Measurements from ENCODE around the gene DEK. TPM values are rescaled to one million over a fixed set of nuclear protein-coding genes. Genes with fewer than 3 reads are reported as not detected.

DEK gene
- total RNA-seq, 2 donors from 2014 or later, result 70.5 to 73.1 TPM

DNA sequence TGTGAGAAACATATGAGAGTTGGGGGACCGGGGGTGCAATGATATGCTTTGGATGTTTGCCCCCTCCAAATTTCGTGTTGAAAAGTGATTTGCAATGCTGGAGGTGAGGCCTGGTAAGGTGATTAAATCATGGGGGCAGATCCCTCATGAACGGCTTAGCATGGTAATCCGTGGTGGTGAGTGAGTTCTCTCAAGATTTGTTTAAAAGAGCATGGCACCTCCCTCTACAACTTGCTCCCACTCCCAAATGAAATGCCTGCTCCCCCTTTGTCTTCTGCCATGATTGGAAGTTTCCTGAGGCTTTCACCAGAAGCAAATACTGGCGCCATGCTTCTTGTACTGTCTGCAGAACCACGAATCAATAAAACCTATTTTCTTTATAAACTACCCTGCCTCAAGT, 2.5 kb downstream of the DEK start:
- Mint-ChIP-seq H3K27ac (peak overlapping the region; percentile 97), H3K4me1 (peaks cover 42% of the 10 kb centered on the region), H3K4me3 (peak overlapping the region; percentile 69), H3K27me3 (no peaks in the 10 kb centered on the region), H3K36me3 (ENCODE audit: low read depth) (peaks cover 2% of the 10 kb centered on the region)
- DNase-seq (no peak), ATAC-seq (no peak)
- no peaks in the 10 kb centered on the region for H3K9me3 ChIP-seq (ENCODE audit: control insufficient read depth, low read length, poor library complexity, severe bottlenecking)

- H3K4me1 Mint-ChIP-seq, result peaks cover 41% of the 10 kb centered on the region
- peaks cover 2% of the 10 kb centered on the region for H3K36me3 Mint-ChIP-seq (ENCODE audit: low read depth)
- peak overlapping the region; percentile 71 for H3K4me3 Mint-ChIP-seq
- DNase-seq, result no peak
- H3K27me3 Mint-ChIP-seq, result no peaks in the 10 kb centered on the region
- H3K27ac Mint-ChIP-seq, result peak overlapping the region; percentile 97
- no peak for ATAC-seq
- no peaks in the 10 kb centered on the region for H3K9me3 ChIP-seq (ENCODE audit: control insufficient read depth, low read length, poor library complexity, severe bottlenecking)
Observed at GRCh38 chr6:18260448-18261106, 3.8 kb downstream of the DEK start.

GRCh38 chr6:18259675-18260447, 4.5 kb downstream of the DEK start:
- Mint-ChIP-seq H3K27me3 (no peaks in the 10 kb centered on the region), H3K4me3 (peak overlapping the region; percentile 63), H3K27ac (peak overlapping the region; percentile 97), H3K4me1 (peaks cover 40% of the 10 kb centered on the region), H3K36me3 (ENCODE audit: low read depth) (peaks cover 6% of the 10 kb centered on the region)
- DNase-seq (no peak), ATAC-seq (no peak)
- H3K9me3 ChIP-seq (ENCODE audit: control insufficient read depth, low read length, poor library complexity, severe bottlenecking), result no peaks in the 10 kb centered on the region

GRCh38 chr6:18254793-18255192, 9.5 kb downstream of the DEK start:
- ATAC-seq (no peak), DNase-seq (no peak)
- H3K27me3 Mint-ChIP-seq, result no peaks in the 10 kb centered on the region
- H3K36me3 Mint-ChIP-seq (ENCODE audit: low read depth), result peaks cover 3% of the 10 kb centered on the region
- H3K27ac Mint-ChIP-seq, result no peak overlapping the region
- no peaks in the 10 kb centered on the region for H3K9me3 ChIP-seq (ENCODE audit: control insufficient read depth, low read length, poor library complexity, severe bottlenecking)
- peaks cover 28% of the 10 kb centered on the region for H3K4me1 Mint-ChIP-seq
- H3K4me3 Mint-ChIP-seq, result no peak overlapping the region

- ATAC-seq (no peak), DNase-seq (no peak)
- no peak overlapping the region for H3K27ac Mint-ChIP-seq
- H3K36me3 Mint-ChIP-seq (ENCODE audit: low read depth), result peaks cover 10% of the 10 kb centered on the region
- peaks cover 32% of the 10 kb centered on the region for H3K4me1 Mint-ChIP-seq
- no peaks in the 10 kb centered on the region for H3K9me3 ChIP-seq (ENCODE audit: control insufficient read depth, low read length, poor library complexity, severe bottlenecking)
- no peak overlapping the region for H3K4me3 Mint-ChIP-seq
- no peaks in the 10 kb centered on the region for H3K27me3 Mint-ChIP-seq
Observed at GRCh38 chr6:18253635-18254034, 10.7 kb downstream of the DEK start.

- H3K4me3 Mint-ChIP-seq, result no peak overlapping the region
- H3K36me3 Mint-ChIP-seq (ENCODE audit: low read depth), result peaks cover 10% of the 10 kb centered on the region
- H3K27ac Mint-ChIP-seq, result peak overlapping the region; percentile 27
- H3K9me3 ChIP-seq (ENCODE audit: control insufficient read depth, low read length, poor library complexity, severe bottlenecking), result no peaks in the 10 kb centered on the region
- ATAC-seq (no peak), DNase-seq (no peak)
- H3K4me1 Mint-ChIP-seq, result peaks cover 33% of the 10 kb centered on the region
- no peaks in the 10 kb centered on the region for H3K27me3 Mint-ChIP-seq
Observed at GRCh38 chr6:18249271-18249670, 15.1 kb downstream of the DEK start.

DNA sequence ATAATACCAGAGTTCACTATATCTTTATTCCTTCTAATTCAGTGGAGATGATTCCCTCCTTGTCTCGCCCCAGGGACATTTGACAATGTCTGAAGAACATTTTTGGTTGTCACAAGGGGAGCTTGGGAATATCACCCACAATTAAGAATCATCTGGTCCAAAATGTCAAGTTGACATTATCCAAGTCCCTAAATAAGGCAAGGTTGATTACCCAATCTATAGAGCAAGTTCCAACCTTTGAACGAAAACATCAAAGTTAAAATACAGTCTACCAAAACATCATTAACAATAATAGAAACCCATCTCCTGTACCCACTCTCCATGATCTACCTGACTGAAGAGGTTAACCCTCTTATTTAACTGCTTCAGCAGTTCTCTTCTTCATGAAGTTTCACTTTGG, 15.6 kb downstream of the DEK start:
- Mint-ChIP-seq H3K4me1 (peaks cover 31% of the 10 kb centered on the region), H3K36me3 (ENCODE audit: low read depth) (peaks cover 10% of the 10 kb centered on the region), H3K27ac (peak overlapping the region; percentile 27), H3K27me3 (no peaks in the 10 kb centered on the region), H3K4me3 (no peak overlapping the region)
- DNase-seq (no peak), ATAC-seq (no peak)
- H3K9me3 ChIP-seq (ENCODE audit: control insufficient read depth, low read length, poor library complexity, severe bottlenecking), result no peaks in the 10 kb centered on the region

DNA sequence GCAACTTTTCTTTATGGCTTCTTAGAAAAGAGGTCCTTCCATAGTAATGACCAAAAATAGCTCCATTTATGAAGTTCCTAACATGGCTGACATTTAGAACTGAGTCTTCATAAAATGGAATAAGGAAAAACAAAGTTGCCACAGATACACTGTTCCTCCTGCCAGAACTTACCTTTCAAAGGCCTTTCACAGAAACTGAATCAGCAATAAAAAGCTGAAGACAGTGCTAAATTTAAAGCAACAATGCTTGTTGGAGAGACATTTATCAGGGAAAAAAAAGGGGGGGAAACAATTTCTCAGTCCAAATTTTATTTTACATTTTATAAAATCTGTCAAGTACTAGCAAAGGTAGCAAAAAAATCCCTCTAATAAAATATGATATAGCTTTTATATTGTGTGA, 17.3 kb downstream of the DEK start:
- ATAC-seq (no peak), DNase-seq (no peak)
- no peaks in the 10 kb centered on the region for H3K9me3 ChIP-seq (ENCODE audit: control insufficient read depth, low read length, poor library complexity, severe bottlenecking)
- peaks cover 38% of the 10 kb centered on the region for H3K4me1 Mint-ChIP-seq
- H3K27me3 Mint-ChIP-seq, result no peaks in the 10 kb centered on the region
- peaks cover 14% of the 10 kb centered on the region for H3K36me3 Mint-ChIP-seq (ENCODE audit: low read depth)
- H3K4me3 Mint-ChIP-seq, result no peak overlapping the region
- peak overlapping the region; percentile 49 for H3K27ac Mint-ChIP-seq

GRCh38 chr6:18246205-18246604, 18.1 kb downstream of the DEK start:
- Mint-ChIP-seq H3K36me3 (ENCODE audit: low read depth) (peaks cover 14% of the 10 kb centered on the region), H3K27ac (peak overlapping the region; percentile 49), H3K27me3 (no peaks in the 10 kb centered on the region), H3K4me1 (peaks cover 36% of the 10 kb centered on the region), H3K4me3 (no peak overlapping the region)
- DNase-seq (no peak), ATAC-seq (no peak)
- H3K9me3 ChIP-seq (ENCODE audit: control insufficient read depth, low read length, poor library complexity, severe bottlenecking), result no peaks in the 10 kb centered on the region

DNA sequence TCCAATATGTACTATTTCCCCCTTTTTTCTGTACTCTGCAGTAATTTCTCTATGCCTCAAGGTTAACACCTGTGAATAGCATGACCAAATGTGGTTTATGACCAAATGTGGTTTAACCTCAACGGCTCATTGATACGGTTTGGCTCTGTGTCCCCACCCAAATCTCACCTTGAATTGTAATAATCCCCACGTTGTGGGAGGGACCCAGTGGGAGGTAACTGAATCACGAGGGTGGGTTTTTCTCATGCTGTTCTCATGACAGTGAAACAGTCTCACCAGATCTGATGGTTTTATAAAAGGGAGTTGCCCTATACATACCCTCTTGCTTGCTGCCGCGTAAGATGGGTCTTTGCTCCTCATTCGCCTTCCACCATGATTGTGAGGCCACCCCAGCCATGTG, 18.7 kb downstream of the DEK start:
- Mint-ChIP-seq H3K27me3 (no peaks in the 10 kb centered on the region), H3K27ac (peak overlapping the region; percentile 49), H3K4me3 (no peak overlapping the region), H3K4me1 (peaks cover 39% of the 10 kb centered on the region), H3K36me3 (ENCODE audit: low read depth) (peaks cover 14% of the 10 kb centered on the region)
- ATAC-seq, result peak; percentile 46
- DNase-seq, result no peak
- no peaks in the 10 kb centered on the region for H3K9me3 ChIP-seq (ENCODE audit: control insufficient read depth, low read length, poor library complexity, severe bottlenecking)

DNA sequence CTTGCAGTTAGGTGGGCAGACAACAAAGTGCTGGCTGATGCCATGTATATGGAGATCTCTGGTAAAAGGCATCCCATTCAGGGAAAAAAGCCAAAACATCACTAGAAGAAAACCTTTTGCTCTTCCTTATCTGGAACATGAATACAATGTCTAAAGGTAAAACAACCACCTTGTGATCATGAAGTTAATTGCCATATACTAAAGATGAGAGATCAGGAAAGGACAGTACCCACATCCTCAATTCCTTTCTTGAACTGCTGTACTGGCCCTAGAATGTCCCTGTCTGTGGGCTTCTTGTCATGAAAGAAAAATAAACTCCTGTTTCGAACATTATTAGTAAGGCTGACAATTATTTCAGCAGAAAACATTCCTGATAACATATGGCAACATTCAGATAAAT, 19.3 kb downstream of the DEK start:
- no peaks in the 10 kb centered on the region for H3K27me3 Mint-ChIP-seq
- ATAC-seq, result no peak
- no peak for DNase-seq
- H3K9me3 ChIP-seq (ENCODE audit: control insufficient read depth, low read length, poor library complexity, severe bottlenecking), result no peaks in the 10 kb centered on the region
- H3K4me1 Mint-ChIP-seq, result peaks cover 39% of the 10 kb centered on the region
- peak overlapping the region; percentile 49 for H3K27ac Mint-ChIP-seq
- H3K4me3 Mint-ChIP-seq, result no peak overlapping the region
- H3K36me3 Mint-ChIP-seq (ENCODE audit: low read depth), result peaks cover 14% of the 10 kb centered on the region

GRCh38 chr6:18244251-18244650, 20.1 kb downstream of the DEK start:
- H3K4me1 Mint-ChIP-seq, result peaks cover 36% of the 10 kb centered on the region
- H3K27me3 Mint-ChIP-seq, result no peaks in the 10 kb centered on the region
- DNase-seq, result no peak
- peak overlapping the region; percentile 34 for H3K27ac Mint-ChIP-seq
- no peaks in the 10 kb centered on the region for H3K9me3 ChIP-seq (ENCODE audit: control insufficient read depth, low read length, poor library complexity, severe bottlenecking)
- peaks cover 14% of the 10 kb centered on the region for H3K36me3 Mint-ChIP-seq (ENCODE audit: low read depth)
- no peak overlapping the region for H3K4me3 Mint-ChIP-seq
- ATAC-seq, result no peak

DNA sequence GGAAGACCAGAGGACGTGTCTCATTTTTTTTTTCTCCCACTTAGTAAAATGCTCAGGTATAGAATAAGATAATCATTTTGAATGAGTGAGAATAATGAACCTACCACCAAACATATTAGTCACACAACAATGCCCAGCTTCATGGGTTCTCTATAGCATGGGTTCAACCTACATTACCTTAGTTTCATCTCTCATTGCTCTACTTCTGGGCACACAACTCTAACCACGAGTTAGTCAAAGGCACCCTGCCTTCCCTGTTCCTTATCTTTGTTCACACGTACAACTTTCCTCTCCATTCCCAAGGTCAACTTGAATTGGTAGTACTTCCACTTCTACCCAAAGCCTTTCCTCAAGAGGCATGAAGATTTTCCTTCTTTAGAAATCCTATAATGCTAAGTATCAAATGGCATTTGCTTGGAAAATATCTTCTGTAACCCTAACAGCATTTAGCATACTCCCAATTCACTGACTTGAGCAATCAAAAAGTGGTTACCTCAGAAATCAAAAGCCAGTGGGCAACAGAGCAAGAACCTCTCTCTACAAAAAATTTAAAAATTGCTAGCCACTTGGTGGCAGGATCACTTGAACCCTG, 20.9 kb downstream of the DEK start:
- H3K4me1 Mint-ChIP-seq, result peaks cover 32% of the 10 kb centered on the region
- DNase-seq (no peak), ATAC-seq (no peak)
- H3K9me3 ChIP-seq (ENCODE audit: control insufficient read depth, low read length, poor library complexity, severe bottlenecking), result no peaks in the 10 kb centered on the region
- H3K36me3 Mint-ChIP-seq (ENCODE audit: low read depth), result peaks cover 11% of the 10 kb centered on the region
- no peaks in the 10 kb centered on the region for H3K27me3 Mint-ChIP-seq
- H3K4me3 Mint-ChIP-seq, result no peak overlapping the region
- peak overlapping the region; percentile 34 for H3K27ac Mint-ChIP-seq
